ENCODE results near the gene EIF4G1. TPM values are rescaled to one million over a fixed set of nuclear protein-coding genes. Genes with fewer than 3 reads are reported as not detected.
A peak's percentile ranks its signal among the peaks of the same experiment; 100 is the strongest.
"Not testable (repeated sequence)": the region's sequence is repeated elsewhere in the genome, so short reads cannot be mapped to it uniquely, and the experiment has no call there.

Gene EIF4G1
- 100 to 1,000 TPM; 103 to 454 (median 182) TPM for total RNA-seq

DNA sequence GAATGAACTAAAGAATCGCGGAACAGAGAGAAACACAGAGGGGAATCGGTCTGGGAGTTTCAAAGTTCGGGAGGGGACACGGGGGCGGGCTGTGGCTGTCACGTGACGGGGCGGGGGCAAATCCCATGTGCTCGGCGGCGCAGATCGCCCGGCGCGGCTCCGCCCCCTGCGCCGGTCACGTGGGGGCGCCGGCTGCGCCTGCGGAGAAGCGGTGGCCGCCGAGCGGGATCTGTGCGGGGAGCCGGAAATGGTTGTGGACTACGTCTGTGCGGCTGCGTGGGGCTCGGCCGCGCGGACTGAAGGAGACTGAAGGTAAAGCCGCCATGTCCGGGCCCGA lies at the start of gene EIF4G1:
EIF4G1 (plus strand) TSS at position 244 of the 337 bp plus-strand sequence. CDS start 1,191 bp downstream, outside the sequence.
- in situ Hi-C loops (cut with MboI; ENCODE audit: low pct_unique_long_range_greater_than_20kb in 2 of 9, low sequenced_read_pairs in 9 of 9, unreplicated experiment in 9 of 9), result no loop called here
- Histone ChIP-seq H3K4me3 (peak within 1 kb of the TSS; percentile 76 to 99 (median 88)), H3K4me1 (replicated peaks in 1 of 2) (peaks cover 11 to 13% of the 10 kb centered on the region in 2 donors), H3K27ac (peak within 1 kb of the TSS; percentile 88 to 98)
- ATAC-seq (replicated peaks in 6 of 8), result peak; percentile 60 to 94 (median 91)
- 0% methylated on average over 3 of the region's 40 CpGs; no CpG with 5 or more reads in 9 of the 10 experiments for WGBS, 10 experiments

DNA sequence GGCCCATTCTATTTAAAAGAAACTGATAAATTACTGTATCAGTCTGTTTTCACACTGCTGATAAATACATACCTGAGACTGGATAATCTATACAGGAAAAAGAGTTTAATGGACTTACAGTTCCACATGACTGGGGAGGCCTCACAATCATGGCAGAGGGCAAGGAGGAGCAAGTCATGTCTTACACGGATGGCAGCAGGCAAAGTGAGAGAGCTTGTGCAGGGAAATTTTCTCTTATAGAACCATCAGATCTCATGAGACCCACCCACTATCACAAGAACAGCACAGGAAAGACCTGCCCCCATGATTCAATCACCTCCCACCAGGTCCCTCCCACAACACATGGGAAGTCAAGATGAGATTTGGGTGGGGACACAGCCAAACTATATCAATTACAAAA lies 47.2 kb upstream of the EIF4G1 start:
- WGBS, 10 experiments, result 33 to 100% (median 83%) methylated on average over 1 of the region's 1 CpG; no CpG with 5 or more reads in 5 of the 10 experiments
- not testable (repeated sequence) for H3K4me1 ChIP-seq (replicated peaks in 1 of 2); ATAC-seq (replicated peaks in 6 of 8); H3K4me3 ChIP-seq; H3K27ac ChIP-seq
- in situ Hi-C loops (cut with MboI; ENCODE audit: low pct_unique_long_range_greater_than_20kb in 2 of 9, low sequenced_read_pairs in 9 of 9, unreplicated experiment in 9 of 9), result loop anchor here in 4 of 9 experiments (25.0 kb wide), 2 partner anchors 355 to 380 kb away; partner anchors contain the start of gene PARL (in 3 of the 4)

DNA sequence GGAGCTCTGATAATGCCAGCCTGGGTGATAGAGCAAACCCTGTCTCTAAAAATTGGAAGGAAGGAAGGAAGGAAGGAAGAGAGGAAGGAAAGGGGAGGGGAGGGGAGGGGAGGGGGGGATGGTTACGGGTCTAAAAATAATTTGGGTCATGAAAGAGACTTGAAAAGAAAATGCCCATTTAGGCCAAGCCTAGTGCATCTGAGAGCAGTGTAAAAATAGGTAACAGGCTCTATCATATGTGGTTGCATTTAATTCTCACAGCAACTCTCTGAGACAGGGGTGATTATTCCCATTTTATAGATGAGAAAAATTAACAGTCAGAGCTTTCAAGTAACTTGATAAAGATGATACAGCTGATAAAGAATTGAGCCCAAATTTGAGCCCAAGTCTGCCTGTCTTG lies 42.1 kb upstream of the EIF4G1 start:
- H3K4me1 ChIP-seq (replicated peaks in 1 of 2), result peaks cover 0 to 5% of the 10 kb centered on the region in 2 donors
- in situ Hi-C loops (cut with MboI; ENCODE audit: low pct_unique_long_range_greater_than_20kb in 2 of 9, low sequenced_read_pairs in 9 of 9, unreplicated experiment in 9 of 9), result loop anchor here in 4 of 9 experiments (25.0 kb wide), 2 partner anchors 360 to 385 kb away; partner anchors contain the start of gene PARL (in 3 of the 4)
- WGBS, 10 experiments, result no CpG with 5 or more reads among the region's 1 CpG
- no peak overlapping the region for H3K27ac ChIP-seq
- no peak for ATAC-seq (replicated peaks in 6 of 8)
- H3K4me3 ChIP-seq, result no peak overlapping the region

DNA sequence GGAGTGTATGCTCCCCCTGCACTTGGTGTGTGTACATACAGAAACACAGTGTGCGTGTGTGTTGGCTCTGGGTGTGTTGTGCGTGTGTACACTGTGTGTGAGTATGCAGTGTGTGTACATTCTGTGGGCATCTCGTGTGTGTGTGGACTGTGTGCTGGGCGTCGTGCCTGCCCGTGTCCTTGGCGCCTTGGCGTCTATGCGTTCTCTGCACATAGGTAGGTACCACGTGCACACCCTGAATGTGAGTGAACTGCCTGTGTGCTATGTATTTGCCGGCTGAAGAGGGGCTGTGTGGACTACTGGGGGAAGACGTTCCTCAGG lies 39.1 kb upstream of the EIF4G1 start:
- Histone ChIP-seq H3K4me1 (replicated peaks in 1 of 2) (peaks cover 0 to 5% of the 10 kb centered on the region in 2 donors), H3K4me3 (no peak overlapping the region), H3K27ac (no peak overlapping the region)
- in situ Hi-C loops (cut with MboI; ENCODE audit: low pct_unique_long_range_greater_than_20kb in 2 of 9, low sequenced_read_pairs in 9 of 9, unreplicated experiment in 9 of 9), result loop anchor here in 1 of 9 experiments (25.0 kb wide), 2 partner anchors 263 to 363 kb away; partner anchors contain the start of gene ABCC5
- WGBS, 10 experiments, result 32 to 90% (median 67%) methylated on average over 2 to 9 of the region's 12 CpGs; no CpG with 5 or more reads in 6 of the 10 experiments
- peak in 4 of 8 experiments; percentile 22 to 34 (median 28) for ATAC-seq (replicated peaks in 6 of 8)

DNA sequence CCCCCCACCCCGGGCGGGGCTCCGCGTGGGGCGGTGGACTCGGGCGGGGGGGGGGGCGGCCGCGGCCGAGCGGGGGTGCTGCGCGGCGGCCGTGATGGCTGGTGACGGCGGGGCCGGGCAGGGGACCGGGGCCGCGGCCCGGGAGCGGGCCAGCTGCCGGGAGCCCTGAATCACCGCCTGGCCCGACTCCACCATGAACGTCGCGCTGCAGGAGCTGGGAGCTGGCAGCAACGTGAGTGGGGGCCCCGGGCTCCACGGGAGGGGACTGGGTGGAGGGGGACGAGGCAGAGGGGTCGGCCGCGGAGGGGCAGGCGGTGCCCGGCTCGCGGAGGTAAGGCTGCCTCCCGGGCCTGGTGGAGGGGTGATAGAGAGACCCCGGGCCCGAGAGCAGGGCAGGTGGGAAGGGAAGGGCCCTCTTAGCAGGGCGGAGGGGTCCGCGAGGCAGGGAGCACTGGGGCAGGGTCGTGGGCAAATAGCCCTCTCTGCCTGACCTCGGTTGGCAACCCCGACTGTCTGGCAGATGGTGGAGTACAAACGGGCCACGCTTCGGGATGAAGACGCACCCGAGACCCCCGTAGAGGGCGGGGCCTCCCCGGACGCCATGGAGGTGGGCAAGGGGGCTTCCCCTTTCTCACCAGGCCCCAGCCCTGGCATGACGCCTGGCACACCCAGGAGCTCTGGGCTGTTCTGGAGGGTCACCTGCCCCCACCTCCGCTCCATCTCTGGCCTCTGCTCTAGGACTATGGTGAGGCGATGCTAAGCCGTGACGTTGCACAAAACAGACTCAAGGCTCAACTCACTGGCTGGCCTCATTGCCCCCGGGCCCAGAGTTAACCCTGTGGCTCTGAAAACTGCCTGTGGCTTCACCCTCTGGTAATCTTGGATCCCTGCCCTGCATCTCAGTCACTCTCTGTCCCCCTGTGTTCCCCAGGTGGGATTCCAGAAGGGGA lies 38.2 kb upstream of the EIF4G1 start, which contains the start of gene ECE2:
ECE2 (plus strand) TSS at position 62 of the 950 bp plus-strand sequence; CDS start at position 194, 132 bp downstream.
- ATAC-seq (replicated peaks in 6 of 8), result peak; percentile 29 to 73 (median 52)
- in situ Hi-C loops (cut with MboI; ENCODE audit: low pct_unique_long_range_greater_than_20kb in 2 of 9, low sequenced_read_pairs in 9 of 9, unreplicated experiment in 9 of 9), result loop anchor here in 1 of 9 experiments (25.0 kb wide), 2 partner anchors 264 to 364 kb away; partner anchors contain the start of gene ABCC5
- 36 to 60% methylated on average over 4 to 5 of the region's 65 CpGs; no CpG with 5 or more reads in 8 of the 10 experiments for WGBS, 10 experiments

DNA sequence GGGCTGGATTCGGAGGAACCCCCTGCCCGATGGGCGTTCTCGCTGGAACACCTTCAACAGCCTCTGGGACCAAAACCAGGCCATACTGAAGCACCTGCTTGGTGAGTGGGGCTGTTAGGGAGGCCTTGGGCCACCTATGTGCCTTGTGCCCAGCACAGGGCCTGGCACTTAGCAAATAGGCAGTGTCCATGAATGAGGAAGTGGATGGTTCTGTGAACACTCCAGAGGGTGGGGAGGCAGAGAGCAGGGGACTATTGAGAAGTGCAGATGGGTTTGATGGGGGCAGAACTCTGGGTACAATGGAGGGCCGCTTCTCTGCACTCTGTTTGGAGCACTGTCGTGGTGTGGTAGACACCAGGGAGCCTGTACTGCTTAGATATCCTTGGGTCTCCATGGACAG lies 37.0 kb upstream of the EIF4G1 start:
- WGBS, 10 experiments, result 20% methylated on average over 1 of the region's 6 CpGs; no CpG with 5 or more reads in 9 of the 10 experiments
- no peak for ATAC-seq (replicated peaks in 6 of 8)
- no peak overlapping the region for H3K4me3 ChIP-seq
- no peak overlapping the region for H3K27ac ChIP-seq
- H3K4me1 ChIP-seq (replicated peaks in 1 of 2), result peaks cover 0 to 5% of the 10 kb centered on the region in 2 donors
- in situ Hi-C loops (cut with MboI; ENCODE audit: low pct_unique_long_range_greater_than_20kb in 2 of 9, low sequenced_read_pairs in 9 of 9, unreplicated experiment in 9 of 9), result loop anchor here in 1 of 9 experiments (25.0 kb wide), 2 partner anchors 265 to 365 kb away; partner anchors contain the start of gene ABCC5

More for the DNA sequence above, 38.2 kb upstream of the EIF4G1 start, which contains the start of gene ECE2:
- peak within 1 kb of the TSS; percentile 16 to 24 (median 18) for H3K4me3 ChIP-seq
- H3K27ac ChIP-seq, result no peak within 1 kb of the TSS
- peaks cover 0 to 5% of the 10 kb centered on the region in 2 donors for H3K4me1 ChIP-seq (replicated peaks in 1 of 2)

DNA sequence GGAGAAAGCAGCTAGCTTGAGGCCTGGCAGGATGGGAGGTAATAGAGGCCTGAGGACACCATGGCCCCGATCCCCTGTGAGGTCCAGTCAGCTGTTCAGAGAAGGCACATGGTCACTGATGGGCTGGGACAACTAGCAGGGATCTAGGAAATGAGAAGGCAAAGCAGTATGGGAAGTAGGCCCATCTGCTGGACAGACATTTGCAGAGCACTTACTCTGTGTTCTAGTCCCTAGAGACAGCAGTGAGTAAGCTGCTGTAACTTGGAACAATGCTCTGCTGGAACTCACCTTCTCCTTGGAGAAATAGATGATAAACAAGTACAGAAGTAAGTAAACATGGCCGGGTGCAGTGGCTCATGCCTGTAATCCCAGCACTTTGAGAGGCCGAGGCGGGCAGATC lies 31.5 kb upstream of the EIF4G1 start:
- Histone ChIP-seq H3K4me3 (no peak overlapping the region), H3K4me1 (replicated peaks in 1 of 2) (peaks cover 3% of the 10 kb centered on the region in 2 donors), H3K27ac (no peak overlapping the region)
- no peak for ATAC-seq (replicated peaks in 6 of 8)
- WGBS, 10 experiments, result 20 to 100% (median 58%) methylated on average over 1 to 4 of the region's 4 CpGs; no CpG with 5 or more reads in 4 of the 10 experiments
- in situ Hi-C loops (cut with MboI; ENCODE audit: low pct_unique_long_range_greater_than_20kb in 2 of 9, low sequenced_read_pairs in 9 of 9, unreplicated experiment in 9 of 9), result loop anchor here in 1 of 9 experiments (25.0 kb wide), 2 partner anchors 271 to 371 kb away; partner anchors contain the start of gene ABCC5

GRCh38 chr3:184283681-184284080 lies 30.7 kb upstream of the EIF4G1 start:
- H3K4me1 ChIP-seq (replicated peaks in 1 of 2), result peaks cover 3% of the 10 kb centered on the region in 2 donors
- in situ Hi-C loops (cut with MboI; ENCODE audit: low pct_unique_long_range_greater_than_20kb in 2 of 9, low sequenced_read_pairs in 9 of 9, unreplicated experiment in 9 of 9), result loop anchor here in 1 of 9 experiments (25.0 kb wide), 2 partner anchors 271 to 371 kb away; partner anchors contain the start of gene ABCC5
- WGBS, 10 experiments, result 45 to 95% (median 84%) methylated on average over 1 to 3 of the region's 8 CpGs; no CpG with 5 or more reads in 6 of the 10 experiments
- H3K27ac ChIP-seq, result no peak overlapping the region
- ATAC-seq (replicated peaks in 6 of 8), result no peak
- H3K4me3 ChIP-seq, result no peak overlapping the region

- Histone ChIP-seq H3K27ac (no peak overlapping the region), H3K4me3 (no peak overlapping the region), H3K4me1 (replicated peaks in 1 of 2) (peaks cover 3% of the 10 kb centered on the region in 2 donors)
- in situ Hi-C loops (cut with MboI; ENCODE audit: low pct_unique_long_range_greater_than_20kb in 2 of 9, low sequenced_read_pairs in 9 of 9, unreplicated experiment in 9 of 9), result loop anchor here in 1 of 9 experiments (25.0 kb wide), 2 partner anchors 272 to 372 kb away; partner anchors contain the start of gene ABCC5
- peak; percentile 86 to 100 (median 100) for ATAC-seq (replicated peaks in 6 of 8)
- 0% methylated on average over 1 to 3 of the region's 4 CpGs; no CpG with 5 or more reads in 4 of the 10 experiments for WGBS, 10 experiments
Measured at GRCh38 chr3:184284696-184285095, 29.7 kb upstream of the EIF4G1 start.

DNA sequence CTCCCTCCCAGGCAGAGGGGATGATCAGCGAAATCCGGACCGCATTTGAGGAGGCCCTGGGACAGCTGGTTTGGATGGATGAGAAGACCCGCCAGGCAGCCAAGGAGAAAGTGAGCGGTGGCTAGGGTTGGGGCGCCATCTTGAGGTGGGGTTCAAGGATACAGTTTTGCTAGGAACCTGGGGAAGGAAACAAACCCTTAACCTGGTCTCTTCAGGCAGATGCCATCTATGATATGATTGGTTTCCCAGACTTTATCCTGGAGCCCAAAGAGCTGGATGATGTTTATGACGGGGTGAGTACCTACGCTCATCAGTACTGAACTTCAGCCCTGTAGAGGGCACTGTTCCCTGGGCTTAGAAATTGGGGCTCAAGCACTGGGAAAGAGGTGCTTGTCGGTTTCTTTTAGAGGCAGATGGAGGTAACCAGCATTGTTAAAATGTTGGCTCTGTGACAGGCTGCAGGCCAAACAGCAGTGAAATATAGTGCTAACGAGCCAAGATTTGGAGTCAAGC lies 24.9 kb upstream of the EIF4G1 start:
- H3K4me1 ChIP-seq (replicated peaks in 1 of 2), result peaks cover 2% of the 10 kb centered on the region in 2 donors
- no peak overlapping the region for H3K4me3 ChIP-seq
- H3K27ac ChIP-seq, result no peak overlapping the region
- in situ Hi-C loops (cut with MboI; ENCODE audit: low pct_unique_long_range_greater_than_20kb in 2 of 9, low sequenced_read_pairs in 9 of 9, unreplicated experiment in 9 of 9), result loop anchor here in 1 of 9 experiments (25.0 kb wide), 2 partner anchors 277 to 377 kb away; partner anchors contain the start of gene ABCC5
- 0 to 60% (median 10%) methylated on average over 1 to 6 of the region's 10 CpGs; no CpG with 5 or more reads in 2 of the 10 experiments for WGBS, 10 experiments
- ATAC-seq (replicated peaks in 6 of 8), result peak in 3 of 8 experiments; percentile 66 to 87 (median 71)

GRCh38 chr3:184290331-184290730 lies 24.1 kb upstream of the EIF4G1 start:
- Histone ChIP-seq H3K4me3 (no peak overlapping the region), H3K4me1 (replicated peaks in 1 of 2) (no peaks in the 10 kb centered on the region), H3K27ac (no peak overlapping the region)
- in situ Hi-C loops (cut with MboI; ENCODE audit: low pct_unique_long_range_greater_than_20kb in 2 of 9, low sequenced_read_pairs in 9 of 9, unreplicated experiment in 9 of 9), result loop anchor here in 1 of 9 experiments (25.0 kb wide), 2 partner anchors 278 to 378 kb away; partner anchors contain the start of gene ABCC5
- ATAC-seq (replicated peaks in 6 of 8), result no peak
- WGBS, 10 experiments, result 80 to 100% (median 85%) methylated on average over 1 to 6 of the region's 10 CpGs; no CpG with 5 or more reads in 6 of the 10 experiments

- Histone ChIP-seq H3K4me3 (no peak overlapping the region), H3K27ac (no peak overlapping the region), H3K4me1 (replicated peaks in 1 of 2) (no peaks in the 10 kb centered on the region)
- WGBS, 10 experiments, result 67 to 100% (median 80%) methylated on average over 1 to 2 of the region's 22 CpGs; no CpG with 5 or more reads in 7 of the 10 experiments
- in situ Hi-C loops (cut with MboI; ENCODE audit: low pct_unique_long_range_greater_than_20kb in 2 of 9, low sequenced_read_pairs in 9 of 9, unreplicated experiment in 9 of 9), result loop anchor here in 1 of 9 experiments (25.0 kb wide), 2 partner anchors 279 to 379 kb away; partner anchors contain the start of gene ABCC5
- no peak for ATAC-seq (replicated peaks in 6 of 8)
Measured at GRCh38 chr3:184291044-184291737, 23.2 kb upstream of the EIF4G1 start.
